NCI-H2029 treated with DMSO at 0.1 percent for 48 hours (cell line): ENCODE measurements around the gene KHSRP.
A peak's percentile ranks its signal among the peaks of the same experiment; 100 is the strongest.

ENCODE experiments used
- DNase-seq: peaks from one replicate; lab custom pipeline; 2025; lab: John Stamatoyannopoulos, UW

KHSRP gene

GRCh38 chr19:6384381-6384780, 40.2 kb downstream of the KHSRP start:
- no peak for DNase-seq

GRCh38 chr19:6383188-6383587, 41.4 kb downstream of the KHSRP start:
- DNase-seq = no peak

DNA sequence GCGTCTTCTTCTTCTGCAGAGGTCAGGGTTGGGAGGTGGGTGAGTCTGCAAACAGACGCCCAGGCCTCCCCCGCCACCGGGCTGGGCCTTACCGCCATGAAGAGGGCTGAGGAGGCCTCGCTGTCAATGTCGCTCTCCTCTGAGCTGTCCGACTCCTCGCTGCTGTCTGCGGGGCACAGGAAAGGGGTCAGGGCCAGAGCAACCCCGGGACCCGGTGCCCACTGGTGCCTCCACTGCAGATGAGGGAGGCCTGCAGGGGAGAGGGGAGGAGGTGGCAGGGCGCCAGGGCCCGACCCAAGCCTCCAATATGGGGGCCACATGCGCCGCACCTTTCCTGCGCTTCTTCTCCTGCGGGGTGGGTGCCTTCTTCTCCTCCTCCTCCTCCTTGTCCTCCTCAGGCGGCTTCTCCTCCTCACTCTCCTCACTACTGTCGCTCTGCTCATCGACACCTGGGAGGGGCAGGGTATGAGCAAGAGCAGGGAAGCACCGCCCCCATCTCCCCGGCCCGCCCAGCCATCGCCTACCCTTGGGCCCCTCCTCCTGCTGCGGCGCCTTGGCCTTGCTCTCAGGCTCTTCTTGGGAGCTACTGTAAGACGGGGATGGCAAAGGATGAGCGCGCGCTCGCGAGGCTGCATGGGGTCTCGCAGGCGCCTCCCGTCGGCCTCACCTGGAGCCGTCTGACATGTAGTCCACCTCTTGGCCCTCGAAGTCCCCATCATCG, 43.4 kb downstream of the KHSRP start:
- no peak for DNase-seq

GRCh38 chr19:6379744-6380143, 44.9 kb downstream of the KHSRP start:
- DNase-seq = no peak

- no peak for DNase-seq
Measured at GRCh38 chr19:6378486-6378885, 46.1 kb downstream of the KHSRP start.

- DNase-seq = no peak
Measured at GRCh38 chr19:6378041-6378440, 46.6 kb downstream of the KHSRP start.

DNA sequence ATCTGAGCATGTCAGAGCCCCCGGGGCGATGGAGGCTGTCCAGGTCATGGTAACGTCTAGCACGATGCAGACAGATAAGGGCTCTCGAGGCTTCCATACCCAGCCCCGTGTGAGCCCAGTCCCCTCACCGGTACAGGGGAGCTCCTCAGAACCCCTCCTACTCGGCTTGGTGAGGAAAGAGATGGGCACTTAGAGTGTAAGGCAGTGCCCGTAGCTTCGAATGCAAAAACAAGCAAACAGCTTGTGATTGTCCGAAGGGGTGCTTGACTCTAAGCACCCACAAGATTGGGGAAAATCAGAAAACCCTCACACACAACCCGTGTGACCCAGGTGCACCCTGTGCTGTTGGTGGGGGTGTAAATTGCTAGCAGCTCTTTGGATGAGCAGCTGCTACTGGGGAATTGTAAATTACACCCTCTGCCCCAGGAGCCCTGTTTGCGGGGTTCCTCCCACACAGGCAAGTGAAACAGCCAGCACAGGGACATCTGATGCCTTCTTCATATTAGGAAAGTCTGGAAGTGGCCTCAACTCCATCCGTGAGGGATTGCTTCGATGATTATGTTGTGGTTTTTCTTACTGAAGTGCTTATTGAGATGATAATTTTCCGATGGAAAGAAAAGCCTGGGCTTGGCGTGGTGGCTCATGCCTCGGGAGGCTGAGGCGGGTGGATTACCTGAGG, 48.0 kb downstream of the KHSRP start:
- DNase-seq = no peak

DNA sequence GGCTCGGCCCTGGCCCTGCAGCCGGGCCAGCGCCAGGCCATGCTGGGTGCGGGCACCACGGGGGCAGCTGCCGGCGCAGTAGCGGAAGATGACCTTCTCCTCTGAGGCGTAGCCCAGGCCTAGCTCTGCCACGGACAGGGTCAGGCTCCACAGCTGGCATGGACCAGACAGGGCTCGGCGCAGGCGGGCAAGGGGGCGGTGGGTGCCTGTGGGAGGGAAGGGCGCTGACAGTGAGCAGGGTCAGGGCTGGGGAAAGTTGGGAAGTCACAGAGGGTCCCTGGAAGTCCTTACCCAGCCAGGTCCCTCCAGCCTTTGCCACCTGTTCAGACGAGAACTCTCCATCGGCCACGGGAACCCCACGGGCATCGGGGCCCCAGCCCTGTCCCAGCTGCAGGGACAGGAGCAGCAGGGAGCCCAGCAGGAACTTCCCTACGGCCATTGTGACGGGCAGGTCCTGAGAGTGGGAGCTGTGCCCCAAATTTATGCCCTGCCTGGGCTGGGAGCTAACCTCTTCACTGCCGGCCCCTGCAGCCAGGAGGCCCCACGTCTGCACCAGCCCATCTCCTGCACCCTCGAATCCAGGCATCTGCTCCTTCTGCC, 49.1 kb downstream of the KHSRP start, which contains the start of gene PSPN:
PSPN (minus strand) TSS at position 523 of the 600 bp plus-strand sequence; CDS start at position 439, 84 bp downstream.
- DNase-seq = no peak

GRCh38 chr19:6374711-6375410, 49.8 kb downstream of the KHSRP start:
- no peak for DNase-seq

DNA sequence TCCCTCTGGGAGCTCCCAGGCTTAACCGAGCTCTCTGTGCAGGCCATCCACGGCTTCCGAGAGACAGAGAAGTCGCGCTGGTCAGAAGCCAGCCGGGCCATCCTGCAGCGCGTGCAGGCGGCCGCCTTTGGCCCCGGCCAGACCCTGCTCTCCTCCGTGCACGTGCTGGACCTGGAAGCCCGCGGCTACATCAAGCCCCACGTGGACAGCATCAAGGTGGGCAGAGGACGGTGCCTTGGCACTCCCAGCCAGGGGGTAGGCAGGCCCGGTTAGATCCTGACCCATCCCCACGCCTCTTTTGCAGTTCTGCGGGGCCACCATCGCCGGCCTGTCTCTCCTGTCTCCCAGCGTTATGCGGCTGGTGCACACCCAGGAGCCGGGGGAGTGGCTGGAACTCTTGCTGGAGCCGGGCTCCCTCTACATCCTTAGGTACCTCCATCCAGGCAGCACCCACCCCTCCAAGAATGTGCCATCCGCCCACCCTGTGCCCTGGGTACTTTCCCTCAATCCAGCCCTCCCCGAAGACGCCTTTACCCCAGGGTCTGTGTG, 50.4 kb downstream of the KHSRP start:
- no peak for DNase-seq

DNA sequence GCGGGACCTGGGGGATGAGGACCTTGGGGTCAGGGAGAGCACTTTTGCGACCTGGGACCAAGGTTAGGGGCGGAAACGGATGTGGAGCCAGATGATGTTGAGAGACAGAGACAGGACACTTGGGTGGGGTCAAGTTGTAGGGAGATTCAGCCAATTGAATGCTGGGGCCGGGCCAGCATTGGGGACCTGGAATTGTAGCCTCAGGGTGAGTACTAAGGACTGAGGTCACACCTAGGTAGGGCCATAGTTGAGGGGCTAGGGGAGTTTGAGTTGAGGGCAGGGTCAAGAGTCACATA, 50.9 kb downstream of the KHSRP start:
- no peak for DNase-seq

GRCh38 chr19:6373096-6373812, 51.4 kb downstream of the KHSRP start:
- peak; percentile 90 for DNase-seq

DNA sequence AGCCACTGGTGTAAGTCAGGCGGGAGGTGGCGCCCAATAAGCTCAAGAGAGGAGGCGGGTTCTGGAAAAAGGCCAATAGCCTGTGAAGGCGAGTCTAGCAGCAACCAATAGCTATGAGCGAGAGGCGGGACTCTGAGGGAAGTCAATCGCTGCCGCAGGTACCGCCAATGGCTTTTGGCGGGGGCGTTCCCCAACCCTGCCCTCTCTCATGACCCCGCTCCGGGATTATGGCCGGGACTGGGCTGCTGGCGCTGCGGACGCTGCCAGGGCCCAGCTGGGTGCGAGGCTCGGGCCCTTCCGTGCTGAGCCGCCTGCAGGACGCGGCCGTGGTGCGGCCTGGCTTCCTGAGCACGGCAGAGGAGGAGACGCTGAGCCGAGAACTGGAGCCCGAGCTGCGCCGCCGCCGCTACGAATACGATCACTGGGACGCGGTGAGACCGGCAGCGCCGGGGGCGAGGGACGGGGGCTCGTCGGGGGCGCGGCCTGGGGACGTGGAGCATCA, 52.0 kb downstream of the KHSRP start, which contains the start of gene ALKBH7:
ALKBH7 (plus strand) TSS at position 201 of the 502 bp plus-strand sequence; CDS start at position 228, 27 bp downstream.
- DNase-seq = peak; percentile 96

- no peak for DNase-seq
Measured at GRCh38 chr19:6364353-6364752, 60.3 kb downstream of the KHSRP start.
